GM23248 (cell line): ENCODE data around the gene CYTH4.

ENCODE experiments used
- EZH2 ChIP-seq: fragments of 200-600 bp; sonication (generic); IDR thresholded peaks from 2 replicates; pipeline ENCODE4 v1.6.1; 2018; ENCODE audit warnings: antibody characterized with exemption, mild to moderate bottlenecking; ENCODE audit not compliant: insufficient read depth, poor library complexity, severe bottlenecking
- EZH2phosphoT487 ChIP-seq: fragments of 200-600 bp; sonication (generic); IDR thresholded peaks from 2 replicates; pipeline ENCODE4 v1.6.1; 2018; ENCODE audit warnings: antibody characterized with exemption, moderate library complexity, mild to moderate bottlenecking, low read depth; ENCODE audit not compliant: insufficient read depth

- no peak for TF ChIP-seq EZH2
- TF ChIP-seq EZH2phosphoT487 = no peak
Observed at GRCh38 chr22:37294747-37295146, 12.4 kb downstream of the CYTH4 start.
